Muscle of arm (tissue), 12 donors: ENCODE data around the gene NHP2. TPM values are rescaled to one million over a fixed set of nuclear protein-coding genes. Genes with fewer than 3 reads are reported as not detected.

Source experiments
- polyA plus RNA-seq, 12 donors: library from polyadenylated mRNA; unstranded; fragments of 120-200 nt; gene quantifications; one replicate each; pipeline ENCODE4 v1.2.1, GENCODE V29; 2013; ENCODE audit not compliant: insufficient read length in 12 of 12

Gene NHP2
- polyA plus RNA-seq, 12 donors, result 75.6 to 113 (median 89.1) TPM; not detected in 1

Other genes starting within 250 kb of the NHP2 start
- not detected for gene PROP1, start 157.6 kb downstream of the NHP2 start, polyA plus RNA-seq
- gene N4BP3, start 40.4 kb downstream of the NHP2 start, polyA plus RNA-seq, result 10 to 100 TPM in 11 of 12 donors, not detected in 1; 10.6 to 29.9 (median 19.2) TPM
- 10 to 100 TPM in 11 of 12 donors, not detected in 1; 21.9 to 34.2 (median 31.1) TPM for gene RMND5B, start 22.9 kb downstream of the NHP2 start, polyA plus RNA-seq
- not detected for gene GMCL2, start 33.5 kb upstream of the NHP2 start, polyA plus RNA-seq
- 100 to 1,000 TPM in 1 of 12 donors, 10 to 100 TPM in 10, not detected in 1; 53.2 to 107 (median 85.0) TPM for gene HNRNPAB, start 50.6 kb upstream of the NHP2 start, polyA plus RNA-seq
- gene PHYKPL, start 78.9 kb upstream of the NHP2 start, polyA plus RNA-seq, result 10 to 100 TPM in 11 of 12 donors, not detected in 1; 35.0 to 90.4 (median 59.4) TPM